HepG2 (cell line): ENCODE results near the gene CHCHD6. TPM values are rescaled to one million over a fixed set of nuclear protein-coding genes. Genes with fewer than 3 reads are reported as not detected.
A peak's percentile ranks its signal among the peaks of the same experiment; 100 is the strongest.

ENCODE experiments used
- ARHGAP35 ChIP-seq: sonication (generic); formaldehyde crosslinking; IDR thresholded peaks from 2 replicates; pipeline ENCODE4 v1.9.0; 2022; ENCODE audit warnings: mild to moderate bottlenecking, inconsistent platforms, moderate library complexity, missing genetic modification reagents, borderline replicate concordance
- CHD2 ChIP-seq: IDR thresholded peaks from 2 replicates; pipeline ENCODE4 v1.6.1; 2011; ENCODE audit warnings: low read depth, low read length, improper control_type of control experiment
- HHEX ChIP-seq: IDR thresholded peaks from 2 replicates; pipeline ENCODE4 v1.6.1; 2016; ENCODE audit warnings: control low read depth
- HMG20A ChIP-seq: IDR thresholded peaks from 2 replicates; pipeline ENCODE4 v1.6.1; 2016; ENCODE audit warnings: borderline replicate concordance
- HOXA9 ChIP-seq: sonication (generic); formaldehyde crosslinking; IDR thresholded peaks from 2 replicates; pipeline ENCODE4 v1.8.1; 2022; ENCODE audit warnings: missing genetic modification reagents, mild to moderate bottlenecking, moderate library complexity, borderline replicate concordance
- MED1 ChIP-seq: sonication (generic); formaldehyde crosslinking; IDR thresholded peaks from 2 replicates; pipeline ENCODE4 v1.4.0; 2020; ENCODE audit warnings: missing genetic modification reagents
- MTA3 ChIP-seq: sonication (generic); formaldehyde crosslinking; IDR thresholded peaks from 2 replicates; pipeline ENCODE4 v1.4.0; 2020; ENCODE audit warnings: missing genetic modification reagents
- NFIC ChIP-seq: IDR thresholded peaks from 2 replicates; pipeline ENCODE4 v1.6.1; 2012; ENCODE audit warnings: mild to moderate bottlenecking, low read length, inconsistent platforms
- SMAD1 ChIP-seq: sonication (generic); formaldehyde crosslinking; IDR thresholded peaks from 2 replicates; pipeline ENCODE4 v1.4.0; 2020; ENCODE audit warnings: missing genetic modification reagents, low read depth, mild to moderate bottlenecking, borderline replicate concordance
- TCF7L2 ChIP-seq: IDR thresholded peaks from 2 replicates; pipeline ENCODE4 v1.6.1; 2011; ENCODE audit warnings: mild to moderate bottlenecking, low read depth, low read length, moderate library complexity
- ZNF138 ChIP-seq: sonication (generic); formaldehyde crosslinking; IDR thresholded peaks from 2 replicates; pipeline ENCODE4 v1.5.0; 2020; ENCODE audit warnings: mild to moderate bottlenecking, low read depth, missing genetic modification reagents
- ZNF329 ChIP-seq: sonication (generic); formaldehyde crosslinking; IDR thresholded peaks from 2 replicates; pipeline ENCODE4 v1.9.0; 2021; ENCODE audit warnings: low read depth, mild to moderate bottlenecking, missing genetic modification reagents
- ZNF543 ChIP-seq: sonication (generic); formaldehyde crosslinking; IDR thresholded peaks from 2 replicates; pipeline ENCODE4 v1.4.0; 2020; ENCODE audit warnings: mild to moderate bottlenecking, missing genetic modification reagents
- ZNF678 ChIP-seq: sonication (generic); formaldehyde crosslinking; IDR thresholded peaks from 2 replicates; pipeline ENCODE4 v1.4.0; 2020; ENCODE audit warnings: mild to moderate bottlenecking, missing genetic modification reagents
- ZNF7 ChIP-seq: IDR thresholded peaks from 2 replicates; pipeline ENCODE4 v1.6.1; 2016; ENCODE audit warnings: missing biosample characterization, missing genetic modification reagents
- ZNF768 ChIP-seq: sonication (generic); formaldehyde crosslinking; IDR thresholded peaks from 2 replicates; pipeline ENCODE4 v1.4.0; 2020; ENCODE audit warnings: missing genetic modification reagents
- ZSCAN9 ChIP-seq: IDR thresholded peaks from 2 replicates; pipeline ENCODE4 v1.6.1; 2016; ENCODE audit warnings: borderline replicate concordance
- polyA plus RNA-seq, 8 experiments: library from polyadenylated mRNA; depleted of rRNA in 3 of 8; stranded (reverse) in 7 of 8; unstranded in 1 of 8; fragments of >200 nt; fragmentation: Illumina TruSeq in 4 of 8; extraction: Trizol in 4 of 8; gene quantifications; 2 replicates each; pipeline versions ENCODE4 v1.2.1 to v1.2.3, GENCODE V29; 2011 to 2016; ENCODE audit warnings: low read depth in 4 of 8, missing spikeins in 1 of 8, mixed read lengths in 1 of 8; ENCODE audit not compliant: insufficient read depth in 1 of 8
- total RNA-seq, 5 experiments: library from RNA; depleted of rRNA; stranded (reverse); fragments of >200 nt; fragmentation: Illumina TruSeq; extraction: Trizol; gene quantifications; 2 replicates each; pipeline ENCODE4 v1.2.3, GENCODE V29; 2016; ENCODE audit warnings: low read depth in 1 of 5
- TF ChIP-seq, protein P1 (sequence below): sonication (generic); formaldehyde crosslinking; IDR thresholded peaks from 2 replicates; pipeline ENCODE4 v1.4.0; 2020; ENCODE audit warnings: missing genetic modification reagents, low read depth, mild to moderate bottlenecking, borderline replicate concordance
- TF ChIP-seq, protein P2 (sequence below): sonication (generic); formaldehyde crosslinking; IDR thresholded peaks from 2 replicates; pipeline ENCODE4 v1.9.0; 2021; ENCODE audit warnings: mild to moderate bottlenecking, missing genetic modification reagents
- TF ChIP-seq, protein P3 (sequence below): sonication (generic); formaldehyde crosslinking; IDR thresholded peaks from 2 replicates; pipeline ENCODE4 v1.9.0; 2022; ENCODE audit warnings: missing genetic modification reagents, mild to moderate bottlenecking, borderline replicate concordance

Gene CHCHD6
- total and polyA plus RNA-seq, 2 of the 13 experiments (the other 11 are each of a cell fraction or from before 2014, with no cell fraction given) = 20.3 to 20.8 TPM

DNA sequence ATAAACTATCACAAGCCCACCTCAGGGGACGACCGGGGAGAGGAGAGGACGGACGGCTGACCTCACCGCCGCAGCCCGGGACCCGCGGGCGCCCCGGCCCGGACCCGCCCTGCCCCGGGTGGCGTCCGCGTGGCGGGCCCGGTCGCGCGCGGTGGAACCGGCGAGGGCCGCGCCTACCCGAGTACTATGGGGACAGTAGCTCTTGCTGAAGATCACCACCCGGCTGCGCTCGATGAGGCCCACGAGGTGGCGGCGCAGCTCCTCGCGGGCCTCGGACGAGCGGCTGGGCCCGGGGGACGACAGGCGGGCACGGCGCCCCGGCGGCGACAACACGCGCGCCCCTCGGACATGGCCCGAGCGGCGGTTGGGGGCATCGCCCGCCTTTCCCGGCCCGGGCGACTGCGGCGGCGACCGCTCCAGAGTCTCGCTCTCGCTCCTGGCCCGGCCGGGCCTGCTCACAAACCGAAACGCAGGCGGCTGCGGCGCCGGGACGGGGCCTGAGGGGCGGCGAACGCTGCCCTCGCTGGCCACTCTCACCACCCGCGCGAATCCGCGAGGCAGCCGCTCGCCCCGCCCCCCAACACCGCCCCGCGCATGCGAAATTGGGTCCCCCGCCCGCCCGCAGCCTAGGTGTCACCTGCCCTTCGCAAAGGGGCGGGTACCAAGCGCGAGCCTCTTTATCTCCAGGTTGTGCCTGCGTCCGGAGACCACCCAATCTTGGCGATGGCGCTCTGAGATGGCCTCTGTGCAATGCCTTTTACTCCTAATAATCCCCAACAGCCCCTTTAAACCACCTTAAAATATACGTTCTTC, 49.3 kb upstream of the CHCHD6 start, which contains the start of gene TXNRD3 (continued):
- no peak for TF ChIP-seq HMG20A (CRISPR knock-in tag)
- TF ChIP-seq, protein P1, sequence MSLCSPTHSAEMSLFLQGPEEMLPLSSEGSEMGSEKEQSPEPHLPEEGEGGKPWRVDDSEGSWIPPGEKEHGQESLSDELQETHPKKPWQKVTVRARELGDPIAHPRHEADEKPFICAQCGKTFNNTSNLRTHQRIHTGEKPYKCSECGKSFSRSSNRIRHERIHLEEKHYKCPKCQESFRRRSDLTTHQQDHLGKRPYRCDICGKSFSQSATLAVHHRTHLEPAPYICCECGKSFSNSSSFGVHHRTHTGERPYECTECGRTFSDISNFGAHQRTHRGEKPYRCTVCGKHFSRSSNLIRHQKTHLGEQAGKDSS (CRISPR knock-in tag) = 0 out of 2 replicates have a peak, but pooled peaks have one; percentile 14
- TF ChIP-seq HOXA9 (CRISPR knock-in tag) = no peak
- TF ChIP-seq ZNF678 (CRISPR knock-in tag) = peak; percentile 74; the same call in 1 of the 2 replicates
- TF ChIP-seq ZSCAN9 (CRISPR knock-in tag) = no peak
- TF ChIP-seq SMAD1 (CRISPR knock-in tag) = no peak
- peak; percentile 81 for TF ChIP-seq ZNF329 (CRISPR knock-in tag)
- TF ChIP-seq CHD2 = peak; percentile 80
- TF ChIP-seq, protein P2, sequence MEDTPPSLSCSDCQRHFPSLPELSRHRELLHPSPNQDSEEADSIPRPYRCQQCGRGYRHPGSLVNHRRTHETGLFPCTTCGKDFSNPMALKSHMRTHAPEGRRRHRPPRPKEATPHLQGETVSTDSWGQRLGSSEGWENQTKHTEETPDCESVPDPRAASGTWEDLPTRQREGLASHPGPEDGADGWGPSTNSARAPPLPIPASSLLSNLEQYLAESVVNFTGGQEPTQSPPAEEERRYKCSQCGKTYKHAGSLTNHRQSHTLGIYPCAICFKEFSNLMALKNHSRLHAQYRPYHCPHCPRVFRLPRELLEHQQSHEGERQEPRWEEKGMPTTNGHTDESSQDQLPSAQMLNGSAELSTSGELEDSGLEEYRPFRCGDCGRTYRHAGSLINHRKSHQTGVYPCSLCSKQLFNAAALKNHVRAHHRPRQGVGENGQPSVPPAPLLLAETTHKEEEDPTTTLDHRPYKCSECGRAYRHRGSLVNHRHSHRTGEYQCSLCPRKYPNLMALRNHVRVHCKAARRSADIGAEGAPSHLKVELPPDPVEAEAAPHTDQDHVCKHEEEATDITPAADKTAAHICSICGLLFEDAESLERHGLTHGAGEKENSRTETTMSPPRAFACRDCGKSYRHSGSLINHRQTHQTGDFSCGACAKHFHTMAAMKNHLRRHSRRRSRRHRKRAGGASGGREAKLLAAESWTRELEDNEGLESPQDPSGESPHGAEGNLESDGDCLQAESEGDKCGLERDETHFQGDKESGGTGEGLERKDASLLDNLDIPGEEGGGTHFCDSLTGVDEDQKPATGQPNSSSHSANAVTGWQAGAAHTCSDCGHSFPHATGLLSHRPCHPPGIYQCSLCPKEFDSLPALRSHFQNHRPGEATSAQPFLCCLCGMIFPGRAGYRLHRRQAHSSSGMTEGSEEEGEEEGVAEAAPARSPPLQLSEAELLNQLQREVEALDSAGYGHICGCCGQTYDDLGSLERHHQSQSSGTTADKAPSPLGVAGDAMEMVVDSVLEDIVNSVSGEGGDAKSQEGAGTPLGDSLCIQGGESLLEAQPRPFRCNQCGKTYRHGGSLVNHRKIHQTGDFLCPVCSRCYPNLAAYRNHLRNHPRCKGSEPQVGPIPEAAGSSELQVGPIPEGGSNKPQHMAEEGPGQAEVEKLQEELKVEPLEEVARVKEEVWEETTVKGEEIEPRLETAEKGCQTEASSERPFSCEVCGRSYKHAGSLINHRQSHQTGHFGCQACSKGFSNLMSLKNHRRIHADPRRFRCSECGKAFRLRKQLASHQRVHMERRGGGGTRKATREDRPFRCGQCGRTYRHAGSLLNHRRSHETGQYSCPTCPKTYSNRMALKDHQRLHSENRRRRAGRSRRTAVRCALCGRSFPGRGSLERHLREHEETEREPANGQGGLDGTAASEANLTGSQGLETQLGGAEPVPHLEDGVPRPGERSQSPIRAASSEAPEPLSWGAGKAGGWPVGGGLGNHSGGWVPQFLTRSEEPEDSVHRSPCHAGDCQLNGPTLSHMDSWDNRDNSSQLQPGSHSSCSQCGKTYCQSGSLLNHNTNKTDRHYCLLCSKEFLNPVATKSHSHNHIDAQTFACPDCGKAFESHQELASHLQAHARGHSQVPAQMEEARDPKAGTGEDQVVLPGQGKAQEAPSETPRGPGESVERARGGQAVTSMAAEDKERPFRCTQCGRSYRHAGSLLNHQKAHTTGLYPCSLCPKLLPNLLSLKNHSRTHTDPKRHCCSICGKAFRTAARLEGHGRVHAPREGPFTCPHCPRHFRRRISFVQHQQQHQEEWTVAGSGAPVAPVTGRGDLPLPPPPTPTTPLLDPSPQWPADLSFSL (CRISPR knock-in tag) = no peak
- TF ChIP-seq ZNF7 (CRISPR knock-in tag) = no peak
- no peak for TF ChIP-seq ARHGAP35 (CRISPR knock-in tag)
- TF ChIP-seq HHEX (CRISPR knock-in tag) = no peak
- TF ChIP-seq ZNF768 = peak; percentile 72; the same call in 1 of the 2 replicates
- TF ChIP-seq MED1 (CRISPR knock-in tag) = no peak
- 0 out of 2 replicates have a peak, but pooled peaks have one; percentile 22 for TF ChIP-seq ZNF543
- 0 out of 2 replicates have a peak, but pooled peaks have one; percentile 49 for TF ChIP-seq ZNF138 (CRISPR knock-in tag)
- no peak for TF ChIP-seq NFIC
- TF ChIP-seq, protein P3, sequence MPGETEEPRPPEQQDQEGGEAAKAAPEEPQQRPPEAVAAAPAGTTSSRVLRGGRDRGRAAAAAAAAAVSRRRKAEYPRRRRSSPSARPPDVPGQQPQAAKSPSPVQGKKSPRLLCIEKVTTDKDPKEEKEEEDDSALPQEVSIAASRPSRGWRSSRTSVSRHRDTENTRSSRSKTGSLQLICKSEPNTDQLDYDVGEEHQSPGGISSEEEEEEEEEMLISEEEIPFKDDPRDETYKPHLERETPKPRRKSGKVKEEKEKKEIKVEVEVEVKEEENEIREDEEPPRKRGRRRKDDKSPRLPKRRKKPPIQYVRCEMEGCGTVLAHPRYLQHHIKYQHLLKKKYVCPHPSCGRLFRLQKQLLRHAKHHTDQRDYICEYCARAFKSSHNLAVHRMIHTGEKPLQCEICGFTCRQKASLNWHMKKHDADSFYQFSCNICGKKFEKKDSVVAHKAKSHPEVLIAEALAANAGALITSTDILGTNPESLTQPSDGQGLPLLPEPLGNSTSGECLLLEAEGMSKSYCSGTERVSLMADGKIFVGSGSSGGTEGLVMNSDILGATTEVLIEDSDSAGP = no peak; the same call in 1 of the 2 replicates
- no peak for TF ChIP-seq MTA3 (CRISPR knock-in tag)
- no peak for TF ChIP-seq TCF7L2
